Measurements from ENCODE around the gene RNF224. TPM values are rescaled to one million over a fixed set of nuclear protein-coding genes. Genes with fewer than 3 reads are reported as not detected.

RNF224 gene
- total RNA-seq, 1 experiment from 2014 or later: 0.27 TPM

- no peaks in the 10 kb centered on the region for H3K27me3 Mint-ChIP-seq (ENCODE audit: insufficient read depth, unreplicated experiment)
- no peaks in the 10 kb centered on the region for H3K4me1 ChIP-seq
- ChIA-PET CTCF (no interaction called here), POLR2A (interaction anchor here (0.5 kb wide), 1 partner anchor 142 kb away, joined by 4 read pairs; no protein-coding TSS in a partner anchor)
- no TSS peak for BruUV-seq (replicated peaks)
- H3K4me3 ChIP-seq (ENCODE audit: low read depth, low read length): no peak within 1 kb of the TSS
- no peak for DNase-seq
- H3K9me3 Mint-ChIP-seq (ENCODE audit: unreplicated experiment): no peaks in the 10 kb centered on the region
- H3K36me3 ChIP-seq (ENCODE audit: control insufficient read depth, insufficient read depth, low read length): no peaks in the 10 kb centered on the region; the same call in none of the 2 replicates
- H3K4me3 Mint-ChIP-seq (ENCODE audit: unreplicated experiment): no peak within 1 kb of the TSS
- 0 out of 2 replicates have a peak, but pooled peaks cover 6% of the 10 kb centered on the region for H3K9me3 ChIP-seq
- no peaks in the 10 kb centered on the region for H3K27me3 ChIP-seq (replicated peaks; ENCODE audit: control insufficient read depth, insufficient read depth, low read length)
- no peak for TF ChIP-seq CTCF (IDR thresholded peaks at IDR 0.05; ENCODE audit: insufficient read depth in 1 of 2, low read depth in 1 of 2, low read length in 1 of 2, severe bottlenecking in 1 of 2, unreplicated experiment in 1 of 2)
- peak within 1 kb of the TSS; percentile 44 for H3K27ac Mint-ChIP-seq (ENCODE audit: unreplicated experiment)
- peaks cover 39% of the 10 kb centered on the region for H3K36me3 Mint-ChIP-seq (ENCODE audit: insufficient read depth, unreplicated experiment)
- H3K4me1 Mint-ChIP-seq (ENCODE audit: low read depth, unreplicated experiment): no peaks in the 10 kb centered on the region
- intact Hi-C loops (cut with micrococcal nuclease; ENCODE audit: unreplicated experiment): no loop called here
These were observed 50.2 kb downstream of the RNF224 start, which contains the start of gene TOR4A for GRCh38 chr9:137277329-137278041. Gene TOR4A (plus strand): TSS chr9:137277726. CDS start chr9:137278690, 964 bp downstream.

- no peaks in the 10 kb centered on the region for H3K4me1 Mint-ChIP-seq (ENCODE audit: low read depth, unreplicated experiment)
- H3K4me3 Mint-ChIP-seq (ENCODE audit: unreplicated experiment): no peak overlapping the region
- no peak for TF ChIP-seq CTCF (IDR thresholded peaks at IDR 0.05; ENCODE audit: insufficient read depth in 1 of 2, low read depth in 1 of 2, low read length in 1 of 2, severe bottlenecking in 1 of 2, unreplicated experiment in 1 of 2)
- BruUV-seq (replicated peaks): no TSS peak
- Histone ChIP-seq H3K9me3 (0 out of 2 replicates have a peak, but pooled peaks cover 6% of the 10 kb centered on the region), H3K4me1 (no peaks in the 10 kb centered on the region), H3K36me3 (ENCODE audit: control insufficient read depth, insufficient read depth, low read length) (no peaks in the 10 kb centered on the region; the same call in 1 of the 2 replicates), H3K4me3 (ENCODE audit: low read depth, low read length) (no peak overlapping the region), H3K27me3 (replicated peaks; ENCODE audit: control insufficient read depth, insufficient read depth, low read length) (no peaks in the 10 kb centered on the region)
- H3K36me3 Mint-ChIP-seq (ENCODE audit: insufficient read depth, unreplicated experiment): peaks cover 40% of the 10 kb centered on the region
- intact Hi-C loops (cut with micrococcal nuclease; ENCODE audit: unreplicated experiment): no loop called here
- POLR2A ChIA-PET: no interaction called here
- H3K9me3 Mint-ChIP-seq (ENCODE audit: unreplicated experiment): no peaks in the 10 kb centered on the region
- H3K27me3 Mint-ChIP-seq (ENCODE audit: insufficient read depth, unreplicated experiment): no peaks in the 10 kb centered on the region
- DNase-seq: no peak
- no peak overlapping the region for H3K27ac Mint-ChIP-seq (ENCODE audit: unreplicated experiment)
- CTCF ChIA-PET: no interaction called here
These were observed 50.9 kb downstream of the RNF224 start for GRCh38 chr9:137278061-137278701.

Other genes with a start within 250 kb of the RNF224 start
- not detected in 2 replicates for gene PTGDS, start 250.0 kb upstream of the RNF224 start, total RNA-seq (2022)
- not detected in 2 replicates for gene LCNL1, start 244.5 kb upstream of the RNF224 start, total RNA-seq (2022)
- 66.2 TPM in 2 replicates for gene PAXX, start 235.1 kb upstream of the RNF224 start, total RNA-seq (2022)
- 4.5 and 4.7 TPM in 2 replicates for gene CLIC3, start 230.9 kb upstream of the RNF224 start, total RNA-seq (2022)
- 22.6 and 27.3 TPM in 2 replicates for gene ABCA2, start 199.3 kb upstream of the RNF224 start, total RNA-seq (2022)
- gene FUT7, start 195.4 kb upstream of the RNF224 start, total RNA-seq (2022): not detected in 2 replicates
- 44.1 and 49.2 TPM in 2 replicates for gene NPDC1, start 181.3 kb upstream of the RNF224 start, total RNA-seq (2022)
- gene ENTPD2, start 173.4 kb upstream of the RNF224 start, total RNA-seq (2022): 2.9 and 3.4 TPM in 2 replicates
- 53.3 and 57.5 TPM in 2 replicates for gene SAPCD2, start 156.9 kb upstream of the RNF224 start, total RNA-seq (2022)
- 22.7 and 24.6 TPM in 2 replicates for gene UAP1L1, start 150.0 kb upstream of the RNF224 start, total RNA-seq (2022)
- 57.7 and 58.0 TPM in 2 replicates for gene MAN1B1, start 140.5 kb upstream of the RNF224 start, total RNA-seq (2022)
- 230 and 247 TPM in 2 replicates for gene DPP7, start 112.8 kb upstream of the RNF224 start, total RNA-seq (2022)
- gene GRIN1, start 88.3 kb upstream of the RNF224 start, total RNA-seq (2022): 1.9 and 3.7 TPM in 2 replicates
- gene LRRC26, start 57.5 kb upstream of the RNF224 start, total RNA-seq (2022): 2.9 and 3.0 TPM in 2 replicates
- gene TMEM210, start 55.4 kb upstream of the RNF224 start, total RNA-seq (2022): 0.70 TPM in 1 of 2 replicates, not detected in the other
- 66.8 and 67.5 TPM in 2 replicates for gene ANAPC2, start 38.9 kb upstream of the RNF224 start, total RNA-seq (2022)
- gene SSNA1, start 38.8 kb upstream of the RNF224 start, total RNA-seq (2022): 62.3 and 62.7 TPM in 2 replicates
- 34.2 and 37.7 TPM in 2 replicates for gene TPRN, start 26.8 kb upstream of the RNF224 start, total RNA-seq (2022)
- 36.9 and 38.4 TPM in 2 replicates for gene TMEM203, start 21.9 kb upstream of the RNF224 start, total RNA-seq (2022)
- 29.0 and 31.8 TPM in 2 replicates for gene NDOR1, start 21.8 kb upstream of the RNF224 start, total RNA-seq (2022)
- 6.3 and 6.5 TPM in 2 replicates for gene RNF208, start 5.3 kb upstream of the RNF224 start, total RNA-seq (2022)
- gene CYSRT1, start 2.3 kb upstream of the RNF224 start, total RNA-seq (2022): 1.7 and 1.8 TPM in 2 replicates
- gene SLC34A3, start 3.4 kb downstream of the RNF224 start, total RNA-seq (2022): 0.19 TPM in 1 of 2 replicates, not detected in the other
- gene TUBB4B, start 13.8 kb downstream of the RNF224 start, total RNA-seq (2022): 481 and 487 TPM in 2 replicates
- not detected in 2 replicates for gene STPG3, start 23.8 kb downstream of the RNF224 start, total RNA-seq (2022)
- gene NELFB, start 27.8 kb downstream of the RNF224 start, total RNA-seq (2022): 79.1 and 79.8 TPM in 2 replicates
- 1.8 and 1.9 TPM in 2 replicates for gene TOR4A, start 50.2 kb downstream of the RNF224 start, total RNA-seq (2022)
- 22.1 and 24.7 TPM in 2 replicates for gene NRARP, start 74.8 kb downstream of the RNF224 start, total RNA-seq (2022)
- 10.9 and 11.2 TPM in 2 replicates for gene EXD3, start 195.7 kb downstream of the RNF224 start, total RNA-seq (2022)
- 7.3 and 8.6 TPM in 2 replicates for gene NOXA1, start 195.9 kb downstream of the RNF224 start, total RNA-seq (2022)
- 8.5 and 8.6 TPM in 2 replicates for gene ENTPD8, start 213.9 kb downstream of the RNF224 start, total RNA-seq (2022)
- 65.5 and 67.6 TPM in 2 replicates for gene NSMF, start 231.8 kb downstream of the RNF224 start, total RNA-seq (2022)

Measured in Caco-2 (cell line).